ENCODE data around the gene MTA3.

Gene MTA3

DNA sequence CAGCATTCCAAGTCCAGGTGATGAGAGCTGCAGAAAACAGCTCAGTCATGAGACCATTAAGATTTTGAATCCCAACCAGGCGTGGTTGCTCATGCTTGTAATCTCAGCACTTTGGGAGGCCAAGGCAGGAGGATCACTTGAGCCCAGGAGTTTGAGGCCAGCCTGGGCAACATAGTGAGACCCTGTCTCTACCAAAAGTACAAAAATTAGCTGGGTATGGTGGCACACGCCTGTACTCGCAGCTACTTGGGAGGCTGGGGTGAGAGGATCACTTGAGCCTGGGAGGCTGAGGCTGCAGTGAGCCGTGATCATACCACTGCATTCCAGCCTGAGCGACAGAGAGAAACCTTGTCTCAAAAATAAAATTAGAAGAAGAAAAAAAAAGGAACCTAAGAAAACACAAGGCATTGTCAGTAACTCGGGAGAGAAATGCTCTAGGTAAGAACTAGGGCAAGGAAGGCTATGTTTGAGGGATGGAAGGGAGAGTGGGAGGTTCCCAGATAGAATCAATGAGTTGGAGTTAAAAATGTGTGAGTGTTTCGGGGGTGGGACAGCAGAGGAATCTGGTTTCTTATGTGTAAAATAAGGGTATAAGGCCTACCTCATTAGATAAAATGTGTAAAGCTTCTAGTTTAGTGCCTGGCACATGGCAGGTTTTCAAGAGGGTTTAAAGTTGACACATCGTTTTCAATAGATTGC, 23.3 kb upstream of the MTA3 start:
- DNase-seq (ENCODE audit: low read depth): no peak
- H3K4me3 ChIP-seq (ENCODE audit: low read depth, low read length): no peak overlapping the region
- TF ChIP-seq, protein P1, sequence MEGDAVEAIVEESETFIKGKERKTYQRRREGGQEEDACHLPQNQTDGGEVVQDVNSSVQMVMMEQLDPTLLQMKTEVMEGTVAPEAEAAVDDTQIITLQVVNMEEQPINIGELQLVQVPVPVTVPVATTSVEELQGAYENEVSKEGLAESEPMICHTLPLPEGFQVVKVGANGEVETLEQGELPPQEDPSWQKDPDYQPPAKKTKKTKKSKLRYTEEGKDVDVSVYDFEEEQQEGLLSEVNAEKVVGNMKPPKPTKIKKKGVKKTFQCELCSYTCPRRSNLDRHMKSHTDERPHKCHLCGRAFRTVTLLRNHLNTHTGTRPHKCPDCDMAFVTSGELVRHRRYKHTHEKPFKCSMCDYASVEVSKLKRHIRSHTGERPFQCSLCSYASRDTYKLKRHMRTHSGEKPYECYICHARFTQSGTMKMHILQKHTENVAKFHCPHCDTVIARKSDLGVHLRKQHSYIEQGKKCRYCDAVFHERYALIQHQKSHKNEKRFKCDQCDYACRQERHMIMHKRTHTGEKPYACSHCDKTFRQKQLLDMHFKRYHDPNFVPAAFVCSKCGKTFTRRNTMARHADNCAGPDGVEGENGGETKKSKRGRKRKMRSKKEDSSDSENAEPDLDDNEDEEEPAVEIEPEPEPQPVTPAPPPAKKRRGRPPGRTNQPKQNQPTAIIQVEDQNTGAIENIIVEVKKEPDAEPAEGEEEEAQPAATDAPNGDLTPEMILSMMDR (conservative IDR thresholded peaks at IDR 0.05; ENCODE audit: low read depth, low read length): no peak

DNA sequence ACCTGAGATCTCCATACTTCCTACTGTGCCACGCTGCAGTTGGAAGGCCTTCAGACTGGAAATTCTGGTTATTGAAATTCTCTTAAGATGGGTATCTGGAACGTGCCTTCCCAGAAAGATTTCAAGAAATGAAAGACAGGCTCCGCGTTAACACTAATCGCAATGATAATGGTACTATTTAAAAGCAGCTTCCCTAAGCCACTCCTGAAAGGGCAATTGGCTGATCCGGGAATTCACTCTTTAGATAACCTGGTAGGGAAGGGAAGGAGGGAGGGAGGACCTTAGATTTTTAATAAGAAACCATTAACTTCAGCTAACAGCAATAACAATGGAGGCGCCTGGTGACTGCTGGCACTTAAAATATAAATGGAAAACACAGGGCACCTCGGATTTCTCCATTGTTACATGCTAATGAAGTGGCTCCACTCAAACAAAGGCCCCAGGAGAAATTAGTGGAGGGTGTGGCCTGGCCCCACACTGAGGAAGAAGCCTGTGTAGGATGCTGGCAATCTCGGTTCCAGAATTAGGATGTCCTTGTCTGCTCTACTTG, 22.5 kb upstream of the MTA3 start:
- no peak overlapping the region for H3K4me3 ChIP-seq (ENCODE audit: low read depth, low read length)
- TF ChIP-seq, protein P1 (conservative IDR thresholded peaks at IDR 0.05; ENCODE audit: low read depth, low read length): no peak
- no peak for DNase-seq (ENCODE audit: low read depth)

DNA sequence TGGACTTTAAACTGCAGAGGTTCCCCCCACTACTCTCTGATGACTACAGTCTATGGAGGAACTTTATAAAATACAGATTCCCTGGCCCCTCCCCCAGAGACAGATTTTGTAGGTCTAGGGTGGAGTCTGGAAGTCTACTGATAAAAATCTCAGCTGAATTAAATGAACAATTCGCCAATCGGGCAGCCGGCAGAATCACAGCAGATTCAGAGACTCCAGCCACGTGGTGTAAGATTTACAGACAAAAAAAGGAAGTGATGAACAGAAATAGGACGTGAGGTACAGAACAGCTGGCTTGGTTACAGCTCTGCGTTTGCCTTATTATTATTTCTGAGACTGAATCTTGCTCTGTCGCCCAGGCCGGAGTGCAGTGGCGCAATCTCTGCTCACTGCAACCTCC, 21.4 kb upstream of the MTA3 start:
- TF ChIP-seq, protein P1 (conservative IDR thresholded peaks at IDR 0.05; ENCODE audit: low read depth, low read length): no peak
- H3K4me3 ChIP-seq (ENCODE audit: low read depth, low read length): no peak overlapping the region
- DNase-seq (ENCODE audit: low read depth): no peak

DNA sequence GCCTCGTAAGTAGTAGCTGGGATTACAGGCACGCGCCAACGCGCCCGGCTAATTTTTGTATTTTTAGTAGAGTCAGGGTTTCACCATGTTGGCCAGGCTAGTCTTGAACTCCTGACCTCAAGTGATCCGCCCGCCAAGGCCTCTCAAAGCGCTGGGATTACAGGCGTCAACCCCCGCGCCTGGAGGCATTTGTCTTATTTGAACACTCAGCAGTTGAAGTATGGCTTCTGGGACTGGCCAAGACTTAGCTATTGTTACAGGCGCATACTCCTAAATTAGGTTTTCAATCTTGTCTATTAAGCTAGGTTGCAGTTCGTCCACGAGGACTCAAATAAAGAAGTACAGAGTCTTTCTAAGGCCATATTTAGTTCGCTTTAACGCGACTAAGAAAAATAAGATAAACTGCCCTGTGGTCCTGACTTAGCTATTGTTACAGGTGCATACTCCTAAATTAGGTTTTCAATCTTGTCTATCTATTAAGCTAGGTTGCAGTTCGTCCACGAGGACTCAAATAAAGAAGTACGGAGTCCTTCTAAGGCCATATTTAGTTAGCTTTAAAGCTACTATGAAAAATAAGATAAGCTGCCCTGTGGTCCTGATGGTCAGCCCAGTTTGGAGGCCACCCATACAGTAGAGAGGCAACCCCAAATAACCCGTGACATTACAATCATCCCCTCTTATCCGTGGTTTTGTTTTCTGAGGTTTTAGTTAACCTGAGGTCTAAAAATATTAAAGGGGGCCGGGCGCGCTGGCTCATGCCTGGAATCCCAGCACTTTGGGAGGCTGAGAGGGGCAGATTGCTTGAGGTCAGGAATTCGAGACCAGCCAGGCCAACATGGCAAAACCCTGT, 20.8 kb upstream of the MTA3 start:
- TF ChIP-seq, protein P1 (conservative IDR thresholded peaks at IDR 0.05; ENCODE audit: low read depth, low read length): no peak
- DNase-seq (ENCODE audit: low read depth): no peak
- no peak overlapping the region for H3K4me3 ChIP-seq (ENCODE audit: low read depth, low read length)

DNA sequence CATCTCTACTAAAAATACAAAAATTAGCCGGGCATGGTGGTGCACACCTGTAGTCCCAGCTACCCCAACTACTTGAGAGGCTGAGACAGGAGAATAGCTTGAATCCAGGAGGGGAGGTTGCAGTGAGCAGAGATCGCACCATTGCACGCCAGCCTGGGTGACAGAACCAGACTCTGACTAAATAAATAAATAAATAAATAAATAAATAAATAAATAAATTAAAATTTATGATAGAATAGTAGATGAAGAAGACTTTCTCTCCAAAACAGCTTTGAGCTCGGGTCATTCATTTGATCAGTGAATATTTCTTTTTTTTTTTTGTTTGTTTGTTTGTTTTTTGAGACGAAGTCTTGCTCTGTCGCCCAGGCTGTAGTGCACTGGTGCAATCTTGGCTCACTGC, 17.6 kb upstream of the MTA3 start:
- DNase-seq (ENCODE audit: low read depth): no peak
- TF ChIP-seq, protein P1 (conservative IDR thresholded peaks at IDR 0.05; ENCODE audit: low read depth, low read length): no peak
- H3K4me3 ChIP-seq (ENCODE audit: low read depth, low read length): no peak overlapping the region

GRCh38 chr2:42554392-42554791, 14.0 kb upstream of the MTA3 start:
- DNase-seq (ENCODE audit: low read depth): no peak
- TF ChIP-seq, protein P1 (conservative IDR thresholded peaks at IDR 0.05; ENCODE audit: low read depth, low read length): no peak
- no peak overlapping the region for H3K4me3 ChIP-seq (ENCODE audit: low read depth, low read length)

Data from choroid plexus epithelial cell (primary cell).